WERI-Rb-1 (cell line): ENCODE measurements around the gene NOL4L.

Experiments used
- DNase-seq: peaks from one replicate; pipeline ENCODE4 v3.0.0-alpha.2; 2020
- H3K27ac ChIP-seq: fragments of 250-450 bp; sonication (Bioruptor Pico); 2 replicates; pipeline ENCODE4 v1.5.1; 2020; ENCODE audit warnings: mild to moderate bottlenecking, moderate library complexity
- H3K27me3 ChIP-seq: fragments of 250-450 bp; sonication (Bioruptor Pico); 2 replicates; pipeline ENCODE4 v1.5.1; 2021; ENCODE audit warnings: mild to moderate bottlenecking, low read depth, moderate library complexity; ENCODE audit not compliant: insufficient read depth, severe bottlenecking
- H3K36me3 ChIP-seq: fragments of 250-450 bp; sonication (Bioruptor Pico); 2 replicates; pipeline ENCODE4 v1.5.1; 2020; ENCODE audit warnings: mild to moderate bottlenecking, moderate library complexity
- H3K4me3 ChIP-seq: 2 replicates; pipeline ENCODE4 v1.5.1; 2011; ENCODE audit warnings: low read depth, mild to moderate bottlenecking, control low read depth, low read length
- H3K9me3 ChIP-seq: fragments of 250-450 bp; sonication (Bioruptor Pico); 2 replicates; pipeline ENCODE4 v1.5.1; 2021; ENCODE audit warnings: mild to moderate bottlenecking, moderate library complexity; ENCODE audit not compliant: severe bottlenecking
- TF ChIP-seq, protein P1 (sequence below): IDR thresholded peaks from 2 replicates; pipeline ENCODE4 v1.5.1; 2011; ENCODE audit warnings: low read depth, mild to moderate bottlenecking, control low read depth, inconsistent platforms, low read length

NOL4L gene

DNA sequence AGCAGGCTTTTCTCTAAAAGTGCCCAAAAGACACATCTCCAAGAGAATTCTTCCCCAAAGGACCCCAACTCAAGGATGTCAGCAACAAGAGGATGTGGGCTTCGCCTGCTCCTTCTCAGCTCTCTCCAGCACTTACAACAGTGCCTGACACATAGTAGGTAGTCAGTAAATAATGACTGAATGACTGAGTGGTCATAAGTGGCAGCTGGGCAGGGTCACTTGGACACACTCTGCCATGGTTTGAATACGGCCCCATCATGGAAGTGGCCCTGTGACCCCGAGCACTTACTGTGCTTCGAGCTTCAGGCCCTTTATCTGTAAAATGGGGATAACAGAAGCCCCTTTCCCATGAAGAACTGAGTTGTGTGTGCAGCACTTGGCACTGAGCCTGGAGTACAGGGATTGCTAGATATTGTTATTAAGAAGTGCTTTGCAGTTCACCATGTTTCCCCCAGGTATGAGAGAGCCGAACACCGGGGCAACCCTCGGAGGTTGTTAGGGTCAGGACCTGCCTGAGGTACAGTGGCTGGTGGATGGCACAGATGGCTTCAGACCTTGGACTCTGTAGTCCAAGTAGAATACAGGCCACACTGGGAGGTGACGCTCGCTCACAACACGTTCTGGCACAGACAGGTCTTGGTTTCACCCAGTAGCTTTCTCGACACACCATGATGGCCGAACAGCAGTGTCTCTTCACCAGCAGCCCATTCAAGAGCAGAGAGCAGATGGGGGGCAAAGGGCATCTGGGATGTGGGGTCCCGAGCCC lies 56.0 kb downstream of the NOL4L start:
- DNase-seq: no peak

DNA sequence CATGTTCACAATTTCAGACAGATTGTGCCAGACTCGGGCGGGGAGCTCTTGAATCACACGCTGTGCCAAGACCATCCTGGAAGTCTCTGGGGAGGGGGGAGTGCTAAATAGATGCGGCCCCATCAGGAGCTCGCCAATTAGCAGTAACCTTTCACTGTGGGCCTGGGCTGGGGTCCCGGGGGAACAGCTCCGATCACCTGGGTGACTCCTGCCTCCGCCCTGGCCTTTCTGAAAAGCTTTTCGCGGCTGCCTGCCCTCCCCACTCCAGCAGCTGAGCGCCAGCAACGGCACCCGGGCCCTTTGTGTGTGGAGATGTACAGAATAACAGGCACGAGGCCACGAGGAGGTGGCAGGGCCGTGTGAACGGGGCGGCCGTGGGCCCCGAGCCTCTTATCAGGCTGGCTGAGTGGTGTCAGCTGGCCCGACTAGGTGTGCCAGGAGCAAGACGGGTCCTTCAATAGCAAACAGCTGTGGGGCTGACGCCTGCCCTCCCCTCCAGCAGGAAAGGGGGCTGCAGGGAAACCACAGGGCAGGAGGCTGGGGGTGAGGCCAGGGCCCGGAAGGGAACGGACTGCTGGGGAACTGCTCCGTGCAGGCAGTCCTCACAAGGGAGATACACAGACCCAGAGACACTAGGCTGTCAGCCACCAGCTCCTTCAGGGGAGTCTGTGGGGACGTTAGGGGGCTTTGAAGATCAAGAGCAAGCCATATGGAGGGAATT lies 56.8 kb downstream of the NOL4L start:
- Histone ChIP-seq H3K4me3 (no peak overlapping the region), H3K9me3 (no peaks in the 10 kb centered on the region), H3K36me3 (peaks cover 4% of the 10 kb centered on the region; the same call in 1 of the 2 replicates), H3K27ac (no peak overlapping the region), H3K27me3 (no peaks in the 10 kb centered on the region)
- TF ChIP-seq, protein P1, sequence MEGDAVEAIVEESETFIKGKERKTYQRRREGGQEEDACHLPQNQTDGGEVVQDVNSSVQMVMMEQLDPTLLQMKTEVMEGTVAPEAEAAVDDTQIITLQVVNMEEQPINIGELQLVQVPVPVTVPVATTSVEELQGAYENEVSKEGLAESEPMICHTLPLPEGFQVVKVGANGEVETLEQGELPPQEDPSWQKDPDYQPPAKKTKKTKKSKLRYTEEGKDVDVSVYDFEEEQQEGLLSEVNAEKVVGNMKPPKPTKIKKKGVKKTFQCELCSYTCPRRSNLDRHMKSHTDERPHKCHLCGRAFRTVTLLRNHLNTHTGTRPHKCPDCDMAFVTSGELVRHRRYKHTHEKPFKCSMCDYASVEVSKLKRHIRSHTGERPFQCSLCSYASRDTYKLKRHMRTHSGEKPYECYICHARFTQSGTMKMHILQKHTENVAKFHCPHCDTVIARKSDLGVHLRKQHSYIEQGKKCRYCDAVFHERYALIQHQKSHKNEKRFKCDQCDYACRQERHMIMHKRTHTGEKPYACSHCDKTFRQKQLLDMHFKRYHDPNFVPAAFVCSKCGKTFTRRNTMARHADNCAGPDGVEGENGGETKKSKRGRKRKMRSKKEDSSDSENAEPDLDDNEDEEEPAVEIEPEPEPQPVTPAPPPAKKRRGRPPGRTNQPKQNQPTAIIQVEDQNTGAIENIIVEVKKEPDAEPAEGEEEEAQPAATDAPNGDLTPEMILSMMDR: no peak
- no peak for DNase-seq

More for the DNA sequence above, 56.0 kb downstream of the NOL4L start:
- Histone ChIP-seq H3K36me3 (peaks cover 4% of the 10 kb centered on the region; the same call in 1 of the 2 replicates), H3K9me3 (no peaks in the 10 kb centered on the region), H3K27ac (no peak overlapping the region), H3K27me3 (no peaks in the 10 kb centered on the region), H3K4me3 (no peak overlapping the region)
- TF ChIP-seq, protein P1: no peak

DNA sequence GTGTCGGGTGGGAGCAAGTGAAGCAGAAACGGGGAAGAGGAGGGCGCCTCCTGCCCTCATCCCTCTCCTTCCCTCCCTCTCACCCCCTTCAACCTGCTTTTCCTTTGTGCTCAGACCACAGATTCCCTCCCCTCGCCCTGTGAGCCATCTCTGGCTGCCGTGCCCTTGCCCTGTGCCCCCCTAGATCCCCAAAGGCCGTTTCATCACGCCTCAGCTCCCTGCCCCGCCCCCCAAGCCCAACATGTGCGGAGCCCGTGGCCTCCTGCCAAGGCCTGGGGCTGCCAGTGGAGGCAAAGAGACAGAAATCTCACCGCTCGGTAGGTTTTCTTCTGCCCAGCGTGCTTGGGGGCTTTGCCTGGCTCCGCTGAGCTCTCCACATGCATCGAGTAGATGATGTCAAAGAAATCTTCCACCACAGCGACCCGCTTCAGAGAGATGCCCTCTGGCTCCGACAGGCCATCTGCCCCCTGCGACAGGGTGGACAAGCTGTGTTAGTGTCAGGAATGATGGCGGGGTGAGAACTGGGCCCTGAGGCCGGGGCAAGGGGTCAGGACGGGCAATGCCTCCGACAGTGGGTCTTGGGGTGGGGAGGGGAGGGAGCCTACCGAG lies 57.6 kb downstream of the NOL4L start:
- H3K27ac ChIP-seq: no peak overlapping the region
- peaks cover 4% of the 10 kb centered on the region; the same call in 1 of the 2 replicates for H3K36me3 ChIP-seq
- H3K4me3 ChIP-seq: no peak overlapping the region
- TF ChIP-seq, protein P1: no peak
- H3K27me3 ChIP-seq: no peaks in the 10 kb centered on the region
- DNase-seq: no peak
- H3K9me3 ChIP-seq: no peaks in the 10 kb centered on the region

DNA sequence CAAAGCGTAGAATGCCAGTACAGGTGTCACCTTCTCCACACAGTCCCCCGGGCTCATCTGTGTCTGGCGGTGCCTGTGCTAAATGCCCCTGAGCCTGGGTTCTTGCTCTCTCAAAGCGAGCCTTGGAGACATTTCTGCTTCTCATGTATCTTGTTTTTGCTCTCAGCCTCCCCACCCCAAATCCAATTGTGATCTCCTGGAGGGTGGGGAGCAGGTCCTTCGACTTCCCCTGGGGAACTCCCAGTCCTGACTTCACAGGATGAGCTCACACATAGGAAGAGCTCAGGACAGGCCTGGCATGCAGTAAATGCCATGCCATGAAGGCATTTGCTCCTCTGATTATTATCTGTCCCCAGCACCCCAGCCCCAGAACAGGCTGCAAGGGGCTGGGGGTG lies 58.1 kb downstream of the NOL4L start:
- Histone ChIP-seq H3K27ac (no peak overlapping the region), H3K9me3 (no peaks in the 10 kb centered on the region), H3K36me3 (peaks cover 9% of the 10 kb centered on the region; the same call in 1 of the 2 replicates), H3K27me3 (no peaks in the 10 kb centered on the region), H3K4me3 (no peak overlapping the region)
- TF ChIP-seq, protein P1: no peak
- no peak for DNase-seq

DNA sequence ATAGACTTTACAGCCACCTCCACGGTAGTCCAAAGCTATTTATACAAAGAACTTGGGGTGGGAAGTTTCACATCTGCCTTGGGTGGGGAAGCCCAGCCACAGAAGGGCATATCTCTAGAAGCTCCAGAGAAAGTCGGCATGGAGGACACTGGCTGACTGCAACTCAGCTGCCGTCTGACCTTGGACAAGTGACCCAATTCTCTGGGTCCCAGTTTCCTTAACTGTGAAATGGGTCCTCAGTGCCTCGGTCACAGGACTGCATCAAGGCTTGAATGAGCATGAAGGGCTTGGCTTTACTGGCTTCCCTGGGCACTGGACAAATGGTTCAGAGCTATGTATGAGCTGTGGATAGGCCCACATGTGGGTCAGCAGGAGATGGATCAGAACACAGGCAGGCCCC lies 58.6 kb downstream of the NOL4L start:
- no peaks in the 10 kb centered on the region for H3K9me3 ChIP-seq
- H3K27me3 ChIP-seq: no peaks in the 10 kb centered on the region
- TF ChIP-seq, protein P1: no peak
- DNase-seq: no peak
- H3K27ac ChIP-seq: no peak overlapping the region
- H3K36me3 ChIP-seq: peaks cover 11% of the 10 kb centered on the region; the same call in 1 of the 2 replicates
- H3K4me3 ChIP-seq: no peak overlapping the region
